ENCODE data around the gene CCNF.

DNA sequence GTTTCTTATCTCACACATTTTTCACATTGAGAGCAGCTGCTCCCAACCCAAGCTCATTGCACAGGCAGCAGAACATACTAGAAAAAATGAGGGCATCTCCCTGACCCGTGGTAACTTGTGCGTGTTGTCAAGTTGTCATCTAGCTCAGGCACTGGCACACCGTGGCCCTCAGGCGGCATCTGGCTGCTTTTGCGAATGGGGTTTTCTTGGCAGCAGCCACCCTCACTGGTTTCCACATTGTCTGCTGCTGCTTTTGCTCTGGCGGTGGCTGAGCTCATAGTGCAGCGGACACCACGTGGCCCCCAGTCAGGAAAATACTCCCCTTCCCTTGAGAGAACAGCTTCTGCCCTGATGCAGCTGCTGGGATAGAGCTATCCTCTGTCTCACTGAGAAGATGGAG lies 21.3 kb downstream of the CCNF start:
- TF ChIP-seq, protein P1, sequence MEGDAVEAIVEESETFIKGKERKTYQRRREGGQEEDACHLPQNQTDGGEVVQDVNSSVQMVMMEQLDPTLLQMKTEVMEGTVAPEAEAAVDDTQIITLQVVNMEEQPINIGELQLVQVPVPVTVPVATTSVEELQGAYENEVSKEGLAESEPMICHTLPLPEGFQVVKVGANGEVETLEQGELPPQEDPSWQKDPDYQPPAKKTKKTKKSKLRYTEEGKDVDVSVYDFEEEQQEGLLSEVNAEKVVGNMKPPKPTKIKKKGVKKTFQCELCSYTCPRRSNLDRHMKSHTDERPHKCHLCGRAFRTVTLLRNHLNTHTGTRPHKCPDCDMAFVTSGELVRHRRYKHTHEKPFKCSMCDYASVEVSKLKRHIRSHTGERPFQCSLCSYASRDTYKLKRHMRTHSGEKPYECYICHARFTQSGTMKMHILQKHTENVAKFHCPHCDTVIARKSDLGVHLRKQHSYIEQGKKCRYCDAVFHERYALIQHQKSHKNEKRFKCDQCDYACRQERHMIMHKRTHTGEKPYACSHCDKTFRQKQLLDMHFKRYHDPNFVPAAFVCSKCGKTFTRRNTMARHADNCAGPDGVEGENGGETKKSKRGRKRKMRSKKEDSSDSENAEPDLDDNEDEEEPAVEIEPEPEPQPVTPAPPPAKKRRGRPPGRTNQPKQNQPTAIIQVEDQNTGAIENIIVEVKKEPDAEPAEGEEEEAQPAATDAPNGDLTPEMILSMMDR (IDR thresholded peaks at IDR 0.05; ENCODE audit: control extremely low read depth in 1 of 3, insufficient read depth in 1 of 3, low read depth in 1 of 3, low read length in 3 of 3), result no peak
- TF ChIP-seq EZH2 (IDR thresholded peaks at IDR 0.05; ENCODE audit: low read depth, low read length, severe bottlenecking), result no peak
- no peak for TF ChIP-seq EP300 (IDR thresholded peaks at IDR 0.05; ENCODE audit: borderline replicate concordance in 1 of 2, low read depth in 2 of 2, low read length in 2 of 2)
- TF ChIP-seq RXRA (IDR thresholded peaks at IDR 0.05; ENCODE audit: insufficient read depth, low read depth, low read length), result no peak
- TF ChIP-seq YY1 (IDR thresholded peaks at IDR 0.05; ENCODE audit: low read depth, low read length), result no peak
- TF ChIP-seq BACH1 (IDR thresholded peaks at IDR 0.05; ENCODE audit: low read length), result no peak
- no peak for TF ChIP-seq SUZ12 (IDR thresholded peaks at IDR 0.05; ENCODE audit: low read length)
- TF ChIP-seq RAD21 (IDR thresholded peaks at IDR 0.05 in 1 of 2, conservative IDR thresholded peaks at IDR 0.05 in 1 of 2; ENCODE audit: low read depth in 2 of 2, low read length in 2 of 2), result no peak
- TF ChIP-seq POLR2A (IDR thresholded peaks at IDR 0.05; ENCODE audit: control extremely low read depth in 1 of 2, low read depth in 2 of 2, low read length in 2 of 2), result no peak
